H1 (cell line): ENCODE data around the gene MAP1B. TPM values are rescaled to one million over a fixed set of nuclear protein-coding genes. Genes with fewer than 3 reads are reported as not detected.

Experiments
- CTCF ChIA-PET: fragments of 300-600 bp; sonication (Branson Sonifier 250); formaldehyde crosslinking; loops from one replicate; lab custom pipeline; 2021; ENCODE audit not compliant: partially characterized antibody; lab: Charles Lee
- POLR2A ChIA-PET: fragments of 300-600 bp; sonication (Branson Sonifier 250); formaldehyde crosslinking; loops from one replicate; lab custom pipeline; 2021; ENCODE audit warnings: inconsistent platforms; ENCODE audit not compliant: partially characterized antibody; lab: Charles Lee
- DNase-seq, 2 experiments: peaks; one replicate each; pipeline versions ENCODE4 v3.0.0 to v3.0.0-alpha.2; 2010 to 2022; ENCODE audit warnings: low spot score in 2 of 2, low read depth in 1 of 2, mixed read lengths in 1 of 2
- FAIRE-seq: peaks from 2 replicates; lab custom pipeline; 2011; peaks lifted over from hg19 to GRCh38; lab: Jason Lieb, UNC
- H2AFZ ChIP-seq: 2 replicates; pipeline ENCODE4 v1.8.1; 2012; ENCODE audit warnings: low read length, inconsistent platforms
- H2AK5ac ChIP-seq: 2 replicates; pipeline ENCODE4 v1.6.1; 2013; ENCODE audit warnings: low read depth, low read length
- H2BK120ac ChIP-seq: replicated peaks from 2 replicates; pipeline ENCODE3; 2013; ENCODE audit warnings: low read depth, low read length, inconsistent platforms
- H2BK12ac ChIP-seq: 2 replicates; pipeline ENCODE4 v1.6.1; 2013; ENCODE audit warnings: low read depth, low read length
- H2BK15ac ChIP-seq: 2 replicates; pipeline ENCODE4 v1.6.1; 2013; ENCODE audit warnings: low read length
- H2BK20ac ChIP-seq: 2 replicates; pipeline ENCODE4 v1.6.1; 2013; ENCODE audit warnings: low read length
- H2BK5ac ChIP-seq: 2 replicates; pipeline ENCODE4 v1.6.1; 2013; ENCODE audit warnings: low read depth, low read length
- H3K14ac ChIP-seq: 2 replicates; pipeline ENCODE4 v1.6.1; 2013; ENCODE audit warnings: inconsistent platforms; ENCODE audit not compliant: insufficient read length
- H3K18ac ChIP-seq: 2 replicates; pipeline ENCODE4 v1.6.1; 2013; ENCODE audit warnings: low read length; ENCODE audit errors: extremely low read depth
- H3K23ac ChIP-seq: 2 replicates; pipeline ENCODE4 v1.6.1; 2013; ENCODE audit warnings: inconsistent platforms; ENCODE audit not compliant: insufficient read length
- H3K23me2 ChIP-seq: 2 replicates; pipeline ENCODE4 v1.6.1; 2013; ENCODE audit warnings: low read depth, low read length
- H3K27ac ChIP-seq: 2 replicates; pipeline ENCODE4 v1.6.1; 2011; ENCODE audit warnings: low read depth, low read length, inconsistent platforms
- H3K27me3 ChIP-seq, 4 experiments: replicated peaks in 1 of 4; 1 replicate in 1 of 4; 2 replicates in 3 of 4; pipeline versions ENCODE4 v1.6.1 to v1.8.1; 2011 to 2013; ENCODE audit warnings: low read length in 3 of 4, mild to moderate bottlenecking in 3 of 4, inconsistent platforms in 2 of 4, mixed read lengths in 2 of 4, moderate library complexity in 1 of 4; ENCODE audit not compliant: control insufficient read depth in 3 of 4, insufficient read depth in 3 of 4; ENCODE audit errors: extremely low read depth in 1 of 4
- H3K36me3 ChIP-seq, 4 experiments: 2 replicates each; pipeline versions ENCODE4 v1.6.1 to v1.8.1; 2011 to 2013; ENCODE audit warnings: mild to moderate bottlenecking in 4 of 4, low read length in 3 of 4, moderate library complexity in 2 of 4, control low read depth in 1 of 4, inconsistent platforms in 1 of 4; ENCODE audit not compliant: insufficient read depth in 4 of 4, control insufficient read depth in 2 of 4
- H3K4ac ChIP-seq: replicated peaks from 2 replicates; pipeline ENCODE3; 2013; ENCODE audit warnings: low read length, low read depth, mixed read lengths, inconsistent platforms; ENCODE audit not compliant: insufficient read length
- H3K4me1 ChIP-seq, 4 experiments: replicated peaks in 1 of 4; 1 replicate in 1 of 4; 2 replicates in 3 of 4; pipeline versions ENCODE4 v1.6.1 to v1.8.1; 2011 to 2013; ENCODE audit warnings: low read length in 3 of 4, inconsistent platforms in 2 of 4, mixed read lengths in 1 of 4; ENCODE audit not compliant: insufficient read depth in 4 of 4, control insufficient read depth in 3 of 4
- H3K4me2 ChIP-seq, 2 experiments: 2 replicates each; pipeline versions ENCODE4 v1.6.1 to v1.8.1; 2011 to 2013; ENCODE audit warnings: low read depth in 2 of 2, low read length in 2 of 2, control low read depth in 1 of 2, inconsistent platforms in 1 of 2, mild to moderate bottlenecking in 1 of 2; ENCODE audit not compliant: insufficient read depth in 1 of 2
- H3K4me3 ChIP-seq, 4 experiments: fragments of 200-600, 300-600 bp in 1 of 4; sonication (generic), shearing (Covaris generic), sonication (Bioruptor Twin) in 1 of 4; 2 replicates each; pipeline versions ENCODE4 v1.5.1 to v1.8.1; 2011 to 2016; ENCODE audit warnings: low read length in 4 of 4, low read depth in 3 of 4, control low read depth in 2 of 4, inconsistent platforms in 2 of 4, mild to moderate bottlenecking in 2 of 4, mixed read lengths in 1 of 4, moderate library complexity in 1 of 4; ENCODE audit not compliant: insufficient read depth in 2 of 4; ENCODE audit errors: extremely low read depth in 1 of 4
- H3K56ac ChIP-seq: replicated peaks from 2 replicates; pipeline ENCODE3; 2013; ENCODE audit warnings: low read depth, mild to moderate bottlenecking, mixed read lengths, low read length, inconsistent platforms; ENCODE audit not compliant: insufficient read length
- H3K79me1 ChIP-seq: 2 replicates; pipeline ENCODE4 v1.6.1; 2013; ENCODE audit warnings: low read depth, low read length, control low read depth
- H3K79me2 ChIP-seq, 2 experiments: 2 replicates each; pipeline versions ENCODE4 v1.6.1 to v1.8.1; 2012 to 2013; ENCODE audit warnings: low read length in 2 of 2, mild to moderate bottlenecking in 2 of 2, inconsistent platforms in 1 of 2; ENCODE audit not compliant: insufficient read depth in 2 of 2, control insufficient read depth in 1 of 2
- H3K9ac ChIP-seq, 4 experiments: replicated peaks in 1 of 4; 1 replicate in 1 of 4; 2 replicates in 3 of 4; pipeline versions ENCODE4 v1.6.1 to v1.8.1; 2011 to 2013; ENCODE audit warnings: low read depth in 3 of 4, low read length in 3 of 4, control low read depth in 2 of 4, mild to moderate bottlenecking in 2 of 4, moderate library complexity in 2 of 4, inconsistent platforms in 1 of 4; ENCODE audit errors: extremely low read depth in 1 of 4
- H3K9me3 ChIP-seq, 2 experiments: 2 replicates each; pipeline versions ENCODE4 v1.6.1 to v1.8.1; 2012 to 2013; ENCODE audit warnings: mild to moderate bottlenecking in 2 of 2, moderate library complexity in 2 of 2, control low read depth in 1 of 2, inconsistent platforms in 1 of 2, low read depth in 1 of 2, low read length in 1 of 2, mixed read lengths in 1 of 2; ENCODE audit not compliant: insufficient read depth in 2 of 2
- H4K20me1 ChIP-seq, 2 experiments: replicated peaks in 1 of 2; 2 replicates each; pipeline versions ENCODE3 to v1.8.1; 2011 to 2013; ENCODE audit warnings: inconsistent platforms in 2 of 2, low read length in 2 of 2, mild to moderate bottlenecking in 1 of 2; ENCODE audit not compliant: insufficient read depth in 2 of 2, control insufficient read depth in 1 of 2
- H4K5ac ChIP-seq: 2 replicates; pipeline ENCODE4 v1.6.1; 2013; ENCODE audit warnings: low read length, low read depth, mixed read lengths, inconsistent platforms; ENCODE audit not compliant: insufficient read length
- H4K8ac ChIP-seq: 2 replicates; pipeline ENCODE4 v1.8.0; 2013; ENCODE audit warnings: mild to moderate bottlenecking, moderate library complexity, low read length, inconsistent platforms; ENCODE audit not compliant: insufficient read depth; ENCODE audit errors: extremely low read depth
- H4K91ac ChIP-seq: replicated peaks from 2 replicates; pipeline ENCODE3; 2013; ENCODE audit warnings: low read length, mixed read lengths, inconsistent platforms; ENCODE audit not compliant: insufficient read length
- MAFK ChIP-seq: IDR thresholded peaks from 2 replicates; pipeline ENCODE4 v1.6.1; 2012; ENCODE audit warnings: low read depth, mild to moderate bottlenecking, improper control_type of control experiment, low read length
- TAF1 ChIP-seq: IDR thresholded peaks from 2 replicates; pipeline ENCODE4 v1.6.1; 2011; ENCODE audit warnings: mild to moderate bottlenecking, low read depth, low read length
- WGBS, 2 experiments: shearing (Covaris generic) in 1 of 2; methylation state at CpG; one replicate each; pipeline versions ENCODE4 v1.1.6 to v1.1.7; 2013 to 2015; ENCODE audit warnings: low lambda C conversion rate in 2 of 2, mixed read lengths in 2 of 2, inconsistent platforms in 1 of 2, low coverage in 1 of 2, missing lambda C conversion rate in 1 of 2; ENCODE audit not compliant: insufficient replicate concordance in 2 of 2, insufficient coverage in 1 of 2, insufficient read length in 1 of 2; ENCODE audit errors: extremely low coverage in 1 of 2, missing lambda C conversion rate in 1 of 2; 5-methylcytosine and 5-hydroxymethylcytosine counted together
- polyA plus RNA-seq, 7 experiments: library from polyadenylated mRNA; depleted of rRNA in 3 of 7; stranded (reverse) in 5 of 7; unstranded in 2 of 7; fragments of >200 nt in 5 of 7; fragments of 200-250 nt in 2 of 7; gene quantifications; 1 replicate in 5 of 7; 2 replicates in 1 of 7; 4 replicates in 1 of 7; pipeline versions ENCODE4 v1.2.1 to v1.2.3, GENCODE V29; 2011 to 2013; ENCODE audit warnings: missing spikeins in 2 of 7, mixed read lengths in 2 of 7
- total RNA-seq: library from RNA; stranded (reverse); fragmentation: NEBNext Ultra II Directional; extraction: Animal tissue kit (Norgen Biotek cat#: 25700); gene quantifications from 2 replicates; pipeline ENCODE4 v1.2.1, GENCODE V29; 2021

MAP1B gene
- total and polyA plus RNA-seq, 2 of the 8 experiments (the other 6 are each of a cell fraction or from before 2014, with no cell fraction given), result 24.5 to 120 TPM

DNA sequence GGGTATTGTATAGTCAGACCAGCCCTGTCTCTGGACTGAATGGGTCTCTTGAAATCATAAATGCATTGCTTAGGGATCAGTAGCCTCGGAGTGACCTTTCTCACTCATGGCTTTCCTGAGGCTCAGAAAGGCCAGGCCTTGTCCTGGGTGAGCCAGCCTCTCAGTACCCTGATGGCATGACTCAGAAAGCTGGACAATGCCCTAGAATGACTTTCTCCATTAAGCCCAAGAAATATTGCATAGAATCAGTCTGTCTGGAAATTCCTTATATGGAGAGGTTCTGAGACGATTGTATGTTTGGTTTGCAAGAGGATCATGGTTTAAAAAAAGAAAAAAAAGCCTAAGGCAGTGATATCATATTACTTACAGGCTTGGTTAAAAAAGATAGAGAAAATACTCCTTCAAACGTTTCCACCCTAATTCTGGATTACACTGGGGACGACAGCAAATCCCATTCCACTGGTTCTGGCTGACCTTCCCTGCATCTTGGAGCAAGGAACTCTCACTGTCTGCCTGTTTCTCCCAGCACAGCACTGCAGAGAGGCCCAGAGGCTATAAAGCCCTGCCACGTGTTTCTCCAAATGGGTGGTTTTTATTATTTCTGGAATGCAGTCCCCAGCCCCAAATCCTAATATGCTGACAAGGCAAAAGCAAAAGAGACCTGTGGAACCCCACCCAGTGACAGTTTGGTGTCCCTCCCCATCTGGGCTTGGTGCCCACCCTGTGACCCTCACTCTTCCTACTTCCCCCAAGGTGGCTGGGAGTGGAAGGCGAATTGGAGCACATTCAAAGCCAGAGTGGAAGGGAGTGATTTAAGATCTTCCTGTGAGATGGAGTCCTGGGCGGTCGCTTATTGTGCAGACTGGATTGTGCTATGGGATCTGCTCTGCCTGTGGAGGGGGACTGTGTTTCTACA, 34.4 kb downstream of the MAP1B start:
- Histone ChIP-seq H3K23ac (no peak overlapping the region), H4K5ac (no peak overlapping the region), H3K27me3 (no peaks in the 10 kb centered on the region), H2BK12ac (no peak overlapping the region), H2BK15ac (no peak overlapping the region), H3K79me1 (no peaks in the 10 kb centered on the region; the same call in 1 of the 2 replicates), H2BK5ac (no peak overlapping the region), H3K27ac (no peak overlapping the region), H3K14ac (no peak overlapping the region), H3K9me3 (no peaks in the 10 kb centered on the region), H3K4me3 (no peak overlapping the region), H3K79me2 (peaks cover 0 to 17% of the 10 kb centered on the region in 2 experiments; a peak in 2 of 4 replicates), H3K4ac (no peak overlapping the region), H3K56ac (no peak overlapping the region), H2BK20ac (no peak overlapping the region), H2BK120ac (no peak overlapping the region), H2AFZ (no peak overlapping the region), H3K4me2 (no peak overlapping the region), H3K18ac (no peak overlapping the region), H4K8ac (no peak overlapping the region), H3K9ac (no peak overlapping the region), H3K23me2 (no peaks in the 10 kb centered on the region), H2AK5ac (no peak overlapping the region), H4K20me1 (no peaks in the 10 kb centered on the region), H3K4me1 (peaks cover 2 to 10% (median 4%) of the 10 kb centered on the region in 4 experiments; a peak in 4 of 7 replicates), H4K91ac (no peak overlapping the region), H3K36me3 (peaks cover 0 to 10% (median 1%) of the 10 kb centered on the region in 4 experiments; a peak in 3 of 8 replicates)
- no peak for TF ChIP-seq TAF1
- TF ChIP-seq MAFK, result peak; percentile 76
- ChIA-PET POLR2A (no interaction called here), CTCF (no interaction called here)
- 89% methylated on average over 8 of the region's 8 CpGs; no CpG with 5 or more reads in 1 of the 2 experiments for WGBS, 2 experiments
- no peak for DNase-seq
- no peak for FAIRE-seq
